HEK293 (cell line): Measurements from ENCODE around the gene PLAAT2.

Source experiments
- CTCF ChIA-PET: fragments of 350-600 bp; formaldehyde crosslinking; extraction: SDS; loops from one replicate; lab custom pipeline; 2021; ENCODE audit warnings: antibody characterized with exemption; lab: Yijun Ruan, JAX
- POLR2A ChIA-PET: fragments of 300-600 bp; formaldehyde crosslinking; extraction: SDS; loops from one replicate; lab custom pipeline; 2020; ENCODE audit warnings: antibody characterized with exemption, inconsistent platforms; lab: Yijun Ruan, JAX
- H3K27ac ChIP-seq: fragments of 200-500 bp; sonication (Bioruptor generic); 2 replicates; pipeline ENCODE4 v1.5.1; 2014; ENCODE audit warnings: low read depth, low read length, control low read depth, inconsistent platforms; ENCODE audit errors: extremely low read depth
- H3K36me3 ChIP-seq, 2 experiments: fragments of 200-500 bp in 1 of 2; sonication (Bioruptor generic) in 1 of 2; 1 replicate in 1 of 2; 2 replicates in 1 of 2; pipeline ENCODE4 v1.5.1; 2014 to 2017; ENCODE audit warnings: inconsistent platforms in 2 of 2, low read length in 2 of 2; ENCODE audit not compliant: control insufficient read depth in 2 of 2, insufficient read depth in 1 of 2
- H3K4me1 ChIP-seq: fragments of 200-500 bp; sonication (Bioruptor generic); 2 replicates; pipeline ENCODE4 v1.5.1; 2014; ENCODE audit warnings: mild to moderate bottlenecking, low read length, inconsistent platforms; ENCODE audit not compliant: control insufficient read depth, insufficient read depth
- H3K4me3 ChIP-seq: 2 replicates; pipeline ENCODE4 v1.5.1; 2011; ENCODE audit warnings: low read depth, mild to moderate bottlenecking, control low read depth, low read length, moderate library complexity
- H3K9me3 ChIP-seq: fragments of 200-500 bp; sonication (Bioruptor generic); 2 replicates; pipeline ENCODE4 v1.5.1; 2014; ENCODE audit warnings: low read depth, low read length, inconsistent platforms; ENCODE audit not compliant: control insufficient read depth, insufficient read depth
- FEZF1 ChIP-seq: fragments of 450-650 bp; formaldehyde crosslinking; IDR thresholded peaks from 2 replicates; pipeline ENCODE4 v1.5.1; 2016; ENCODE audit warnings: missing biosample characterization, missing genetic modification characterization
- HOXD13 ChIP-seq: sonication (generic); formaldehyde crosslinking; IDR thresholded peaks from 2 replicates; pipeline ENCODE4 v1.8.0; 2022; ENCODE audit warnings: missing genetic modification reagents, borderline replicate concordance
- SCRT1 ChIP-seq: fragments of 450-650 bp; formaldehyde crosslinking; IDR thresholded peaks from 2 replicates; pipeline ENCODE4 v1.5.1; 2016; ENCODE audit warnings: missing biosample characterization, missing genetic modification characterization, borderline replicate concordance
- TRIM28 ChIP-seq: IDR thresholded peaks from 2 replicates; pipeline ENCODE4 v1.6.1; 2011; ENCODE audit warnings: low read length, control low read depth, borderline replicate concordance
- ZBTB20 ChIP-seq: fragments of 450-650 bp; formaldehyde crosslinking; IDR thresholded peaks from 2 replicates; pipeline ENCODE4 v1.5.1; 2016; ENCODE audit warnings: missing biosample characterization, missing genetic modification characterization
- ZNF146 ChIP-seq: fragments of 450-650 bp; formaldehyde crosslinking; IDR thresholded peaks from 2 replicates; pipeline ENCODE4 v1.5.1; 2016; ENCODE audit warnings: missing biosample characterization, missing genetic modification characterization
- ZNF174 ChIP-seq: fragments of 450-650 bp; formaldehyde crosslinking; IDR thresholded peaks from 2 replicates; pipeline ENCODE4 v1.5.0; 2017; ENCODE audit warnings: missing biosample characterization, mild to moderate bottlenecking, missing genetic modification characterization
- ZNF221 ChIP-seq: fragments of 450-650 bp; formaldehyde crosslinking; IDR thresholded peaks from 2 replicates; pipeline ENCODE4 v1.5.1; 2017; ENCODE audit warnings: missing biosample characterization, missing genetic modification characterization, borderline replicate concordance
- ZNF324 ChIP-seq: fragments of 450-650 bp; formaldehyde crosslinking; IDR thresholded peaks from 2 replicates; pipeline ENCODE4 v1.5.1; 2016; ENCODE audit warnings: missing biosample characterization, missing genetic modification characterization
- ZNF394 ChIP-seq: fragments of 450-650 bp; formaldehyde crosslinking; IDR thresholded peaks from 2 replicates; pipeline ENCODE4 v1.5.1; 2016; ENCODE audit warnings: missing biosample characterization, missing genetic modification characterization, mild to moderate bottlenecking, moderate library complexity, borderline replicate concordance
- ZNF426 ChIP-seq: fragments of 450-650 bp; formaldehyde crosslinking; IDR thresholded peaks from 2 replicates; pipeline ENCODE4 v1.5.1; 2017; ENCODE audit warnings: missing biosample characterization, missing genetic modification characterization, mild to moderate bottlenecking, inconsistent platforms, moderate library complexity
- ZNF433 ChIP-seq: fragments of 450-650 bp; formaldehyde crosslinking; IDR thresholded peaks from 2 replicates; pipeline ENCODE4 v1.5.1; 2016; ENCODE audit warnings: missing biosample characterization, missing genetic modification characterization, low read depth
- ZNF514 ChIP-seq: fragments of 450-650 bp; formaldehyde crosslinking; IDR thresholded peaks from 2 replicates; pipeline ENCODE4 v1.5.1; 2016; ENCODE audit warnings: missing biosample characterization, missing genetic modification characterization
- ZNF530 ChIP-seq: fragments of 450-650 bp; formaldehyde crosslinking; IDR thresholded peaks from 2 replicates; pipeline ENCODE4 v1.5.1; 2016; ENCODE audit warnings: low read depth, missing biosample characterization, missing genetic modification characterization
- ZNF707 ChIP-seq: fragments of 450-650 bp; formaldehyde crosslinking; IDR thresholded peaks from 2 replicates; pipeline ENCODE4 v1.5.1; 2016; ENCODE audit warnings: missing biosample characterization, missing genetic modification characterization
- ZNF791 ChIP-seq: fragments of 450-650 bp; formaldehyde crosslinking; IDR thresholded peaks from 2 replicates; pipeline ENCODE4 v1.5.1; 2016; ENCODE audit warnings: missing biosample characterization, missing genetic modification characterization
- ZNF843 ChIP-seq: fragments of 450-650 bp; formaldehyde crosslinking; IDR thresholded peaks from 2 replicates; pipeline ENCODE4 v1.5.1; 2016; ENCODE audit warnings: missing biosample characterization, missing genetic modification characterization
- TF ChIP-seq, protein P1 (sequence below): fragments of 450-650 bp; formaldehyde crosslinking; IDR thresholded peaks from 2 replicates; pipeline ENCODE4 v1.5.1; 2016; ENCODE audit warnings: missing biosample characterization, missing genetic modification characterization, low read depth
- TF ChIP-seq, protein P2 (sequence below): fragments of 450-650 bp; formaldehyde crosslinking; IDR thresholded peaks from 2 replicates; pipeline ENCODE4 v1.5.1; 2016; ENCODE audit warnings: missing biosample characterization, missing genetic modification characterization, low read depth
- TF ChIP-seq, protein P3 (sequence below): fragments of 450-650 bp; formaldehyde crosslinking; IDR thresholded peaks from 2 replicates; pipeline ENCODE4 v1.5.1; 2016; ENCODE audit warnings: missing biosample characterization, missing genetic modification characterization

The PLAAT2 gene

DNA sequence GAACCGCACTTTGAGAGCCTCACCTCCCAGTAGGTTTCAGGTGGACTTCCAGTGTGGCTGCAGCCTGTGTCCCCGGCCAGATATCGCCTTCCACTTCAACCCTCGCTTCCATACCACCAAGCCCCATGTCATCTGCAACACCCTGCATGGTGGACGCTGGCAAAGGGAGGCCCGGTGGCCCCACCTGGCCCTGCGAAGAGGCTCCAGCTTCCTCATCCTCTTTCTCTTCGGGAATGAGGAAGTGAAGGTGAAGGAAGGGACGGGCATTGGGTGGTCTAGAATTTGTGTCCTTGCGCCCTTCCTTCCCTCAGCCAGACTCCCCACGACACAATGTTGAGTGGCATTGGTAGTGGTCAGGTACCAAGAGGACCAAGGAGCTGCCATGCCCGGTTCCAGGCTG lies 54.4 kb downstream of the PLAAT2 start:
- TF ChIP-seq ZNF433 (no peak), FEZF1 (no peak), ZNF221 (tag by site-specific recombination) (no peak), ZBTB20 (tag by site-specific recombination) (no peak), ZNF324 (tag by site-specific recombination) (no peak), TRIM28 (no peak), ZNF426 (tag by site-specific recombination) (no peak), ZNF146 (tag by site-specific recombination) (no peak), SCRT1 (tag by site-specific recombination) (no peak), ZNF843 (no peak), ZNF174 (tag by site-specific recombination) (no peak), ZNF394 (no peak), ZNF791 (no peak), ZNF707 (tag by site-specific recombination) (no peak), HOXD13 (CRISPR knock-in tag) (no peak), ZNF514 (tag by site-specific recombination) (no peak)
- TF ChIP-seq, protein P1, sequence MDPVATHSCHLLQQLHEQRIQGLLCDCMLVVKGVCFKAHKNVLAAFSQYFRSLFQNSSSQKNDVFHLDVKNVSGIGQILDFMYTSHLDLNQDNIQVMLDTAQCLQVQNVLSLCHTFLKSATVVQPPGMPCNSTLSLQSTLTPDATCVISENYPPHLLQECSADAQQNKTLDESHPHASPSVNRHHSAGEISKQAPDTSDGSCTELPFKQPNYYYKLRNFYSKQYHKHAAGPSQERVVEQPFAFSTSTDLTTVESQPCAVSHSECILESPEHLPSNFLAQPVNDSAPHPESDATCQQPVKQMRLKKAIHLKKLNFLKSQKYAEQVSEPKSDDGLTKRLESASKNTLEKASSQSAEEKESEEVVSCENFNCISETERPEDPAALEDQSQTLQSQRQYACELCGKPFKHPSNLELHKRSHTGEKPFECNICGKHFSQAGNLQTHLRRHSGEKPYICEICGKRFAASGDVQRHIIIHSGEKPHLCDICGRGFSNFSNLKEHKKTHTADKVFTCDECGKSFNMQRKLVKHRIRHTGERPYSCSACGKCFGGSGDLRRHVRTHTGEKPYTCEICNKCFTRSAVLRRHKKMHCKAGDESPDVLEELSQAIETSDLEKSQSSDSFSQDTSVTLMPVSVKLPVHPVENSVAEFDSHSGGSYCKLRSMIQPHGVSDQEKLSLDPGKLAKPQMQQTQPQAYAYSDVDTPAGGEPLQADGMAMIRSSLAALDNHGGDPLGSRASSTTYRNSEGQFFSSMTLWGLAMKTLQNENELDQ (tag by site-specific recombination): no peak
- TF ChIP-seq, protein P2, sequence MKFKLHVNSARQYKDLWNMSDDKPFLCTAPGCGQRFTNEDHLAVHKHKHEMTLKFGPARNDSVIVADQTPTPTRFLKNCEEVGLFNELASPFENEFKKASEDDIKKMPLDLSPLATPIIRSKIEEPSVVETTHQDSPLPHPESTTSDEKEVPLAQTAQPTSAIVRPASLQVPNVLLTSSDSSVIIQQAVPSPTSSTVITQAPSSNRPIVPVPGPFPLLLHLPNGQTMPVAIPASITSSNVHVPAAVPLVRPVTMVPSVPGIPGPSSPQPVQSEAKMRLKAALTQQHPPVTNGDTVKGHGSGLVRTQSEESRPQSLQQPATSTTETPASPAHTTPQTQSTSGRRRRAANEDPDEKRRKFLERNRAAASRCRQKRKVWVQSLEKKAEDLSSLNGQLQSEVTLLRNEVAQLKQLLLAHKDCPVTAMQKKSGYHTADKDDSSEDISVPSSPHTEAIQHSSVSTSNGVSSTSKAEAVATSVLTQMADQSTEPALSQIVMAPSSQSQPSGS: no peak
- H3K4me3 ChIP-seq: no peak overlapping the region
- no peaks in the 10 kb centered on the region for H3K4me1 ChIP-seq
- POLR2A ChIA-PET: no interaction called here
- H3K9me3 ChIP-seq: no peaks in the 10 kb centered on the region
- CTCF ChIA-PET: interaction anchor here (0.5 to 4.3 kb wide), 6 partner anchors 11 to 351 kb away, joined by 3 to 17 read pairs (median 3); no protein-coding TSS in a partner anchor
- H3K27ac ChIP-seq: no peak overlapping the region
- H3K36me3 ChIP-seq: no peaks in the 10 kb centered on the region

DNA sequence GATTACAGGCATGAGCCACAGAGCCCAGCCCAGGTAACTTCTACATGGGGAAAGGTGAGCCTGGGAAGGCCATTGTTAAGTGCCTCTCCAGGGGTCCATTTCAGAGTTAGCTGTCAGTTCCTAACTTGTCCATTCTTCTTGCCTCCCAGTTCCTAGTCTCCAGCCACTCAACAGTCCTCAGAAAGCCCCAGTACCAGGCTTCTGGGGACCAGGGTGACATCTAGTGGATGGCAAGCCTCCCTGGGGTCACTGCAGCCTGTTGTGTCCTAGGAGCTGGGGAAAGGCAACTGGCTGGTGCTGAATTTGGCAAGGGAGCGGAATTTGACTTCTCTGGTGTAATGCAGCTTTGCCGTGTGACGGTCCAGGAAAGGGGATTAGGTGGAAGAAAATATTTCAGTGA lies 55.2 kb downstream of the PLAAT2 start:
- no peak overlapping the region for H3K27ac ChIP-seq
- POLR2A ChIA-PET: interaction anchor here (0.6 to 0.7 kb wide), 2 partner anchors 15 to 578 kb away, joined by 3 to 8 read pairs; no protein-coding TSS in a partner anchor
- TF ChIP-seq, protein P3, sequence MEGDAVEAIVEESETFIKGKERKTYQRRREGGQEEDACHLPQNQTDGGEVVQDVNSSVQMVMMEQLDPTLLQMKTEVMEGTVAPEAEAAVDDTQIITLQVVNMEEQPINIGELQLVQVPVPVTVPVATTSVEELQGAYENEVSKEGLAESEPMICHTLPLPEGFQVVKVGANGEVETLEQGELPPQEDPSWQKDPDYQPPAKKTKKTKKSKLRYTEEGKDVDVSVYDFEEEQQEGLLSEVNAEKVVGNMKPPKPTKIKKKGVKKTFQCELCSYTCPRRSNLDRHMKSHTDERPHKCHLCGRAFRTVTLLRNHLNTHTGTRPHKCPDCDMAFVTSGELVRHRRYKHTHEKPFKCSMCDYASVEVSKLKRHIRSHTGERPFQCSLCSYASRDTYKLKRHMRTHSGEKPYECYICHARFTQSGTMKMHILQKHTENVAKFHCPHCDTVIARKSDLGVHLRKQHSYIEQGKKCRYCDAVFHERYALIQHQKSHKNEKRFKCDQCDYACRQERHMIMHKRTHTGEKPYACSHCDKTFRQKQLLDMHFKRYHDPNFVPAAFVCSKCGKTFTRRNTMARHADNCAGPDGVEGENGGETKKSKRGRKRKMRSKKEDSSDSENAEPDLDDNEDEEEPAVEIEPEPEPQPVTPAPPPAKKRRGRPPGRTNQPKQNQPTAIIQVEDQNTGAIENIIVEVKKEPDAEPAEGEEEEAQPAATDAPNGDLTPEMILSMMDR (tag by site-specific recombination): peak; percentile 36; the same call in 1 of the 2 replicates
- TF ChIP-seq ZNF530 (tag by site-specific recombination): no peak
- no peak overlapping the region for H3K4me3 ChIP-seq
- no peaks in the 10 kb centered on the region for H3K36me3 ChIP-seq
- H3K9me3 ChIP-seq: no peaks in the 10 kb centered on the region
- CTCF ChIA-PET: interaction anchor here (0.5 to 4.3 kb wide), 6 partner anchors 12 to 380 kb away, joined by 3 to 17 read pairs (median 3); no protein-coding TSS in a partner anchor
- H3K4me1 ChIP-seq: no peaks in the 10 kb centered on the region
